Measurements from ENCODE around the gene PLA2G5. TPM values are rescaled to one million over a fixed set of nuclear protein-coding genes. Genes with fewer than 3 reads are reported as not detected.

PLA2G5 gene
- total and polyA plus RNA-seq, 7 donors, result 0.43 to 1.2 (median 0.53) TPM; not detected in 2

GRCh38 chr1:20079661-20080305 lies 9.8 kb downstream of the PLA2G5 start:
- H3K27ac ChIP-seq, result no peak overlapping the region
- no peaks in the 10 kb centered on the region for H3K36me3 ChIP-seq (ENCODE audit: insufficient read depth in 1 of 2, low read depth in 1 of 2)
- H3K4me1 ChIP-seq, result no peaks in the 10 kb centered on the region
- no peak overlapping the region for H3K4me3 ChIP-seq
- H3K9me3 ChIP-seq, result no peaks in the 10 kb centered on the region
- ATAC-seq (no peak), DNase-seq (no peak)
- intact Hi-C loops (cut with DNase I), result no loop called here
- H3K27me3 ChIP-seq (ENCODE audit: insufficient read depth in 3 of 3, low read length in 2 of 3), result no peaks in the 10 kb centered on the region
- TF ChIP-seq, protein P1, sequence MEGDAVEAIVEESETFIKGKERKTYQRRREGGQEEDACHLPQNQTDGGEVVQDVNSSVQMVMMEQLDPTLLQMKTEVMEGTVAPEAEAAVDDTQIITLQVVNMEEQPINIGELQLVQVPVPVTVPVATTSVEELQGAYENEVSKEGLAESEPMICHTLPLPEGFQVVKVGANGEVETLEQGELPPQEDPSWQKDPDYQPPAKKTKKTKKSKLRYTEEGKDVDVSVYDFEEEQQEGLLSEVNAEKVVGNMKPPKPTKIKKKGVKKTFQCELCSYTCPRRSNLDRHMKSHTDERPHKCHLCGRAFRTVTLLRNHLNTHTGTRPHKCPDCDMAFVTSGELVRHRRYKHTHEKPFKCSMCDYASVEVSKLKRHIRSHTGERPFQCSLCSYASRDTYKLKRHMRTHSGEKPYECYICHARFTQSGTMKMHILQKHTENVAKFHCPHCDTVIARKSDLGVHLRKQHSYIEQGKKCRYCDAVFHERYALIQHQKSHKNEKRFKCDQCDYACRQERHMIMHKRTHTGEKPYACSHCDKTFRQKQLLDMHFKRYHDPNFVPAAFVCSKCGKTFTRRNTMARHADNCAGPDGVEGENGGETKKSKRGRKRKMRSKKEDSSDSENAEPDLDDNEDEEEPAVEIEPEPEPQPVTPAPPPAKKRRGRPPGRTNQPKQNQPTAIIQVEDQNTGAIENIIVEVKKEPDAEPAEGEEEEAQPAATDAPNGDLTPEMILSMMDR (IDR thresholded peaks at IDR 0.05), result no peak
- 58 to 68% (median 65%) methylated on average over 8 of the region's 8 CpGs for WGBS, 3 donors

DNA sequence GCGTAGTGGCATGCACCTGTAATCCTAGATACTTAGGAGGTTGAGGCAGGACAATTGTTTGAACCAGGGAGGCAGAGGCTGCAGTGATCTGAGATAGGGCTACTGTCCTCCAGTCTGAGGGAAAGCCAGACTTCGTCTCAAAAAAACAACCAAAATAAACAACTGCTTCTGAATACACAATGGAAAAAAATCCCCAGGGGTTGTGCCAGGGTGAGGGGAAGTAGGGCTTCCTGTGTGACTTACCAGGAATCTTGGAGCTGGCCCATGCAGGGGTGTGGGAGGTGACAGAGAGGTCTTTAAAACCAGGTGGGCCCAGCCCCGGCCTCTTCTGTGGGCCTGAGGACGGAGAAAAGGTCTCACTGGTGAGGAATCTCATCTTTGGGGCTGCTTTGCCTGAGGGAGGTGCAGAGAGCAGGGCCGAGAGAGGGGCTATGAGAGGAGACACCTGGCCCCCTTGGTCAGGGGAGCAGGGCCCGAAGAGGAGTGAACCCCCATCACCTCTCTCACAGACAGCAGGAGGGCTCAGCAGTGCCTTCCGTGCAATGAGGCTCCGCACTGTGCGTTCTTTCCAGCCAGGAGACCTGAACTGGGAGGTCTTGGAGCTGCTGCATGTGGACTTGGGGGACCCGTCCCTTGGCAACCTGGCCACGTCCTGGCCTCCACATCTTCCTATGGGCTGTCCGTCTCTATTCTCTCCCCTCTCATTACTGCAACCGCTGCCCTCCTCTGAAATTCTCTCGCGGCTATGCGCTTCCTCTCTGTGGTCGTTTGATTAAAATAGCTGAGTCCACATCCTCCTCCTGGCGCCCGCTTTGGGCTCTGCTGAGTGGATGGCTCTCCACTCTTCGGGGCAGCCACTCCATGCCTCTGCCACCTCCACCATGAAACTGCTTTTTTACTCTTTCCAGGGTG lies 10.7 kb downstream of the PLA2G5 start:
- Histone ChIP-seq H3K27me3 (ENCODE audit: insufficient read depth in 3 of 3, low read length in 2 of 3) (no peaks in the 10 kb centered on the region), H3K4me1 (no peaks in the 10 kb centered on the region), H3K27ac (no peak overlapping the region), H3K9me3 (no peaks in the 10 kb centered on the region), H3K36me3 (ENCODE audit: insufficient read depth in 1 of 2, low read depth in 1 of 2) (no peaks in the 10 kb centered on the region), H3K4me3 (no peak overlapping the region)
- intact Hi-C loops (cut with DNase I), result no loop called here
- ATAC-seq (no peak), DNase-seq (no peak)
- TF ChIP-seq, protein P1 (IDR thresholded peaks at IDR 0.05), result no peak
- 73 to 77% (median 73%) methylated on average over 20 of the region's 20 CpGs for WGBS, 3 donors

DNA sequence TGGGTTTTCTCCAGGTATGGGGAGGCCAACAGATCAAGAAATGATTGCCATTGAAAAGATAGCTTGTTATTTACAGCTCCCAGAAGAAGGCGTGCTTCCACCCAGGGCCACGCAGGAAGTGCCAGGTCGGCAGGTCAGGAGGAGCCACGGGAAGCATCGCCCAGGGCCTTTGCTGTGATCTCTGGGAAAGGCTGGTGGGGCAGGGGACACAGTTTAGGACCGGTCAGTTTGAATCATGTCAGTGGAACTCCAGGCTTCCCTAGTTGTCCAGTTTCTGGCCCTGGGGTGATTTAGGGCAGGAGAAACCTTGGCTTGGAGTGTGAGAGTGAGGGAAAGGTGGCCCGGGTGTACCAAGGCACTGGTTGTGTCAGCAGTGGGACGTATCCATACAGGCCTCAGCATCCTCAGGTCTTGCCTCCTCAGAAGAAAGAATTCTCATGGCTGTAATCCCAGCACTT lies 11.4 kb downstream of the PLA2G5 start:
- Histone ChIP-seq H3K27ac (no peak overlapping the region), H3K4me1 (no peaks in the 10 kb centered on the region), H3K27me3 (ENCODE audit: insufficient read depth in 3 of 3, low read length in 2 of 3) (no peaks in the 10 kb centered on the region), H3K9me3 (no peaks in the 10 kb centered on the region), H3K4me3 (no peak overlapping the region), H3K36me3 (ENCODE audit: insufficient read depth in 1 of 2, low read depth in 1 of 2) (no peaks in the 10 kb centered on the region)
- intact Hi-C loops (cut with DNase I), result no loop called here
- TF ChIP-seq, protein P1 (IDR thresholded peaks at IDR 0.05), result no peak
- 66 to 74% (median 70%) methylated on average over 8 of the region's 8 CpGs for WGBS, 3 donors
- DNase-seq (no peak), ATAC-seq (no peak)

DNA sequence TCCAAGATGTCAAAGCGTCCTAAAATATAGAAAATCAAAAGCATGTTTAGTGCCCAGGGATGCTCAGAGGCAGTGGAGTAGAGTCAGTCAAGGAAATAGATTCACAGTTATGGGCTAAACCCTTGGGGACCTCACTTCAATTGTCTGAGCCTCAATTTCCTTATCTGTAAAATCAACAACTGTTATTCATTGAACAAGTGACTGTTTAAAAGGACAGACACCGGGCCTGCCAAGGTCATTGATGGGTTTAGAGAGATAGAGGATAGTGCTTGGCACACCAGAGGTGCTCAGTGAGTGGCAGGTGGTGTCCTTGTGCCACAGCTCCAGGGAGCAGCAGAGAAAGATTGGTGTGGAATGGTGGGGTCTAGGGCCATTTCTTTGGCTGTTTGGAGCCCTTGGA lies 12.8 kb downstream of the PLA2G5 start:
- intact Hi-C loops (cut with DNase I), result no loop called here
- ATAC-seq (no peak), DNase-seq (no peak)
- Histone ChIP-seq H3K27ac (no peak overlapping the region), H3K9me3 (no peaks in the 10 kb centered on the region), H3K4me3 (no peak overlapping the region), H3K27me3 (ENCODE audit: insufficient read depth in 3 of 3, low read length in 2 of 3) (no peaks in the 10 kb centered on the region), H3K4me1 (no peaks in the 10 kb centered on the region), H3K36me3 (ENCODE audit: insufficient read depth in 1 of 2, low read depth in 1 of 2) (no peaks in the 10 kb centered on the region)
- WGBS, 3 donors, result 72 to 91% (median 73%) methylated on average over 2 of the region's 2 CpGs
- TF ChIP-seq, protein P1 (IDR thresholded peaks at IDR 0.05), result no peak

Data from psoas muscle (tissue), 8 donors.